ENCODE measurements around the gene MTHFD1.
A peak's percentile ranks its signal among the peaks of the same experiment; 100 is the strongest.

The MTHFD1 gene

GRCh38 chr14:64493455-64493854 is 105.3 kb downstream of the MTHFD1 start:
- TF ChIP-seq, protein P1, sequence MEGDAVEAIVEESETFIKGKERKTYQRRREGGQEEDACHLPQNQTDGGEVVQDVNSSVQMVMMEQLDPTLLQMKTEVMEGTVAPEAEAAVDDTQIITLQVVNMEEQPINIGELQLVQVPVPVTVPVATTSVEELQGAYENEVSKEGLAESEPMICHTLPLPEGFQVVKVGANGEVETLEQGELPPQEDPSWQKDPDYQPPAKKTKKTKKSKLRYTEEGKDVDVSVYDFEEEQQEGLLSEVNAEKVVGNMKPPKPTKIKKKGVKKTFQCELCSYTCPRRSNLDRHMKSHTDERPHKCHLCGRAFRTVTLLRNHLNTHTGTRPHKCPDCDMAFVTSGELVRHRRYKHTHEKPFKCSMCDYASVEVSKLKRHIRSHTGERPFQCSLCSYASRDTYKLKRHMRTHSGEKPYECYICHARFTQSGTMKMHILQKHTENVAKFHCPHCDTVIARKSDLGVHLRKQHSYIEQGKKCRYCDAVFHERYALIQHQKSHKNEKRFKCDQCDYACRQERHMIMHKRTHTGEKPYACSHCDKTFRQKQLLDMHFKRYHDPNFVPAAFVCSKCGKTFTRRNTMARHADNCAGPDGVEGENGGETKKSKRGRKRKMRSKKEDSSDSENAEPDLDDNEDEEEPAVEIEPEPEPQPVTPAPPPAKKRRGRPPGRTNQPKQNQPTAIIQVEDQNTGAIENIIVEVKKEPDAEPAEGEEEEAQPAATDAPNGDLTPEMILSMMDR (IDR thresholded peaks at IDR 0.05; ENCODE audit: control extremely low read depth, extremely low read depth, low read depth, missing control alignments), result no peak
- no peak for DNase-seq (ENCODE audit: extremely low spot score)
- ChIA-PET POLR2A (no interaction called here), CTCF (interaction anchor here (1.0 to 1.9 kb wide), 8 partner anchors 8 to 47 kb away, joined by 3 to 8 read pairs (median 4); partner anchors contain the start of gene HSPA2)

DNA sequence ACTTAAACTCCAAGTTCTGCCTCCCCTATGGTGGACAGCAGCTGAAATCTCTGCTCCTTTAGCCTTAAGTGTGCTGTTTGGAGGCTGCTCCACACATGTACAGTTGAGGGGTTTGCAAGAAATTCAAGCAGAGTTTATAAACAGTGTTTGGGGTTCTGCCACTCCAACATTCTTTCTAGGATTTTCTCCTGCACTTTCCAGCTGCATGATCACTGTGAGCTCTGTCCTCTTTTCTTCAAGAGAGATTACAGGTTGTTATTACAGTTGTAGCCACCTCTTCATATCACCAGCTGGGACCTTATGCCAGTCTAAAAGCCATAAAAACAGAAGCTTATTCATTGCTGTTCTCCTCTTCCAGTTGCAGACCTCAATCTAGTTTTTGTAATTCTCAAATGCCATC is 107.1 kb downstream of the MTHFD1 start:
- no peak for DNase-seq (ENCODE audit: extremely low spot score)
- TF ChIP-seq, protein P1 (IDR thresholded peaks at IDR 0.05; ENCODE audit: control extremely low read depth, extremely low read depth, low read depth, missing control alignments), result no peak
- POLR2A ChIA-PET, result no interaction called here
- CTCF ChIA-PET, result interaction anchor here (1.0 to 4.4 kb wide), 7 partner anchors 10 to 65 kb away, joined by 3 to 25 read pairs (median 7); no protein-coding TSS in a partner anchor

DNA sequence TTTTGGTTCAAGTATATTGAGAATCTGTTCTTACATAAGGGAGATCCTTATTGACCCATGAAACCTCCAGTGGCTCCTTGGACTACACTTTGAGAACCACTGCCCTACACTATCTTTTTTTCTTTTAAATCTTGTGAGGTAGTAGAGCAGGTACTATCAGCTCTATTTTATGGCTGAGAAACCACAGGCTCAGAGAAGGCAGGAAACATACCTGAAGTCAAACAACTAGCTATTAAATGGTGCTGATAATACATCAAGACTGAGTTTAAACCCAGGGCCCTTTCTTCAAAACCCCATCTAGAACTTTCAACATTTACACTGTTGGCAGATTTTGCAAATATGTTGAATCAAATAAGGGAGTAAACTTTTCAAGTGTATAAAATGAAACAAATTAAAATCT is 108.6 kb downstream of the MTHFD1 start:
- CTCF ChIA-PET, result interaction anchor here (1.2 to 4.4 kb wide), 5 partner anchors 15 to 67 kb away, joined by 3 to 25 read pairs (median 9); no protein-coding TSS in a partner anchor
- POLR2A ChIA-PET, result no interaction called here
- TF ChIP-seq, protein P1 (IDR thresholded peaks at IDR 0.05; ENCODE audit: control extremely low read depth, extremely low read depth, low read depth, missing control alignments), result no peak
- DNase-seq (ENCODE audit: extremely low spot score), result no peak

- TF ChIP-seq, protein P1 (IDR thresholded peaks at IDR 0.05; ENCODE audit: control extremely low read depth, extremely low read depth, low read depth, missing control alignments), result no peak
- ChIA-PET POLR2A (no interaction called here), CTCF (interaction anchor here (0.7 to 3.5 kb wide), 2 partner anchors 11 to 15 kb away, joined by 3 to 24 read pairs; no protein-coding TSS in a partner anchor)
- DNase-seq (ENCODE audit: extremely low spot score), result no peak
These were observed 111.9 kb downstream of the MTHFD1 start for GRCh38 chr14:64500088-64500487.

DNA sequence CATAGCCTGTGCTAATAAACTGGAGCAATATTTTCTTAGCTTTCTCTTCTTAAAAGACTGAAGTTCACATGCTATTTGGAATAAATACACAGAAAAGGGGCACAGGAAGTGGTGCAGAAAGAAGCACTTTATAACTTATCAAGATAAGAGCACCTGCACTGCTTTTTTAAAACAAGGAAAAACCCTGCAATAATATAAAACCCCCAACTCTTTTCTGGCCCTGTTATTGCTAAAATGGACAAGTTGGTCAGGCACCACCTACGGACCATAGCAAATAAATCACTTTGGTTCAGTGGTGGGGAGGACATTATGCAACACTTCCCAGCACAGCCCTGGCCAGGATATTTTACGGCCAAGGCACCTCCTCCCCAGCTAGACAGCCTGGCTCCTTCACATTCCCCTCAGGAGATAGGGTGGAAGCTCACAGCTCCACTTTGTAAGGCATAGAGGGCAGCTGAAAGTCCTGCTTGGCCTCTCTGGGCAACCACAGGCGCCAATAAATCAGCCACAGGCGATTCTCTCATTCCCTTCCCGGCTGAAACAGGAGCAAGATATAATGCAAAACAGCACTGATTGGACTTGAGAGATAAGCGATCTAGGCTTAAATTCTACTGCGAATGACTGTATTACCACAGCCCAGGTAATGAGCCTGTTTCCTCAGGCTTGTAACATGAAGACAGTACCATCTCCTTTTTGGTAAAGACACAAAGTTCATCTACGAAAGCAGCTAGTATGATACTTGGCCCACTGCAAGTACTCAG is 113.4 kb downstream of the MTHFD1 start:
- POLR2A ChIA-PET, result interaction anchor here (0.6 kb wide), 1 partner anchor 14 kb away, joined by 3 read pairs; no protein-coding TSS in a partner anchor
- TF ChIP-seq, protein P1 (IDR thresholded peaks at IDR 0.05; ENCODE audit: control extremely low read depth, extremely low read depth, low read depth, missing control alignments), result no peak
- no peak for DNase-seq (ENCODE audit: extremely low spot score)
- CTCF ChIA-PET, result interaction anchor here (1.0 to 3.5 kb wide), 9 partner anchors 8 to 157 kb away, joined by 3 to 24 read pairs (median 5); partner anchors contain the start of genes HSPA2 and MTHFD1

DNA sequence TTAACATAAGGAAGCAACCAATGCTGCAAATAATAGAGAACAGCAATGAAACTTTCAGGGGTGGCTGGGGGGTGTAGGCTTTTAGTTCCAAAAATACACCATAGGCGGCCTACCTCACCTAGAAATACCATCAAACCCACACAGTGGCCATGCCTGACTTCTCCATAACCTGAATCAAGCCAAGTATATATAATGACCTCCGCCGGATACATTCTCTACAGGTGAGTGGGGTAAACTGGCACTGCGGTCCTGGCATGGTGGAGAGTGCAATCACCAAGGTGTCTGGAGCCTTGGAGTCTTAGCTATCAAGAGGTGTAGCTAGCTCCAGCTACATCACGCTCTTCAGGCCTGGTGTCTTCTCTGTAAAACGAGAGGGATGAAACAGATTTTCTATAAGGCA is 114.3 kb downstream of the MTHFD1 start:
- CTCF ChIA-PET, result interaction anchor here (0.7 to 3.5 kb wide), 9 partner anchors 8 to 158 kb away, joined by 3 to 24 read pairs (median 6); no protein-coding TSS in a partner anchor
- DNase-seq (ENCODE audit: extremely low spot score), result no peak
- TF ChIP-seq, protein P1 (IDR thresholded peaks at IDR 0.05; ENCODE audit: control extremely low read depth, extremely low read depth, low read depth, missing control alignments), result peak; percentile 24
- POLR2A ChIA-PET, result no interaction called here
